ENCODE results near the gene TPX2. TPM values are rescaled to one million over a fixed set of nuclear protein-coding genes. Genes with fewer than 3 reads are reported as not detected.
A peak's percentile ranks its signal among the peaks of the same experiment; 100 is the strongest.
"Not testable (repeated sequence)": the region's sequence is repeated elsewhere in the genome, so short reads cannot be mapped to it uniquely, and the experiment has no call there.

TPX2 gene
- total and polyA plus RNA-seq, 2 donors from 2014 or later: 0.47 to 1.4 TPM

GRCh38 chr20:31826074-31826473 is 87.0 kb downstream of the TPX2 start:
- intact Hi-C loops (cut with DNase I): loop anchor here (10.0 kb wide), 1 partner anchor 129 kb away; the partner anchor contains the start of gene PDRG1
- TF ChIP-seq CTCF (IDR thresholded peaks at IDR 0.05; ENCODE audit: borderline replicate concordance, extremely low read depth, insufficient read depth): no peak
- FAIRE-seq (no peak), DNase-seq (peak in 1 of 5 donors; percentile 4)
- no peak overlapping the region for H3K9ac ChIP-seq (ENCODE audit: low read length in 3 of 3)
- peaks cover 0 to 3% (median 2%) of the 10 kb centered on the region in 3 donors for H3K4me1 ChIP-seq (ENCODE audit: control insufficient read depth in 2 of 3, insufficient read depth in 2 of 3, low read depth in 1 of 3, low read length in 3 of 3)
- H3K36me3 ChIP-seq (ENCODE audit: control insufficient read depth in 2 of 3, insufficient read depth in 3 of 3, low read length in 3 of 3): no peaks in the 10 kb centered on the region
- H3K27ac ChIP-seq (ENCODE audit: low read depth in 2 of 2, low read length in 2 of 2): no peak overlapping the region
- H3K27me3 ChIP-seq (ENCODE audit: control insufficient read depth, insufficient read depth, low read length): no peaks in the 10 kb centered on the region
- no peak overlapping the region for H3K4me3 ChIP-seq (ENCODE audit: low read length in 3 of 3)
- H3K9me3 ChIP-seq (ENCODE audit: control insufficient read depth in 2 of 3, insufficient read depth in 1 of 3, low read length in 3 of 3): no peaks in the 10 kb centered on the region

GRCh38 chr20:31827059-31827458 is 88.0 kb downstream of the TPX2 start:
- FAIRE-seq (no peak), DNase-seq (no peak)
- intact Hi-C loops (cut with DNase I): loop anchor here (10.0 kb wide), 1 partner anchor 128 kb away; the partner anchor contains the start of gene PDRG1
- no peak overlapping the region for H3K27ac ChIP-seq (ENCODE audit: low read depth in 2 of 2, low read length in 2 of 2)
- no peak overlapping the region for H3K9ac ChIP-seq (ENCODE audit: low read length in 3 of 3)
- no peaks in the 10 kb centered on the region for H3K27me3 ChIP-seq (ENCODE audit: control insufficient read depth, insufficient read depth, low read length)
- peaks cover 0 to 3% (median 2%) of the 10 kb centered on the region in 3 donors for H3K4me1 ChIP-seq (ENCODE audit: control insufficient read depth in 2 of 3, insufficient read depth in 2 of 3, low read depth in 1 of 3, low read length in 3 of 3)
- no peaks in the 10 kb centered on the region for H3K9me3 ChIP-seq (ENCODE audit: control insufficient read depth in 2 of 3, insufficient read depth in 1 of 3, low read length in 3 of 3)
- TF ChIP-seq CTCF (IDR thresholded peaks at IDR 0.05; ENCODE audit: borderline replicate concordance, extremely low read depth, insufficient read depth): no peak
- no peak overlapping the region for H3K4me3 ChIP-seq (ENCODE audit: low read length in 3 of 3)
- H3K36me3 ChIP-seq (ENCODE audit: control insufficient read depth in 2 of 3, insufficient read depth in 3 of 3, low read length in 3 of 3): no peaks in the 10 kb centered on the region

- H3K4me3 ChIP-seq (ENCODE audit: low read length in 3 of 3); H3K27ac ChIP-seq (ENCODE audit: low read depth in 2 of 2, low read length in 2 of 2); FAIRE-seq; H3K4me1 ChIP-seq (ENCODE audit: control insufficient read depth in 2 of 3, insufficient read depth in 2 of 3, low read depth in 1 of 3, low read length in 3 of 3); H3K27me3 ChIP-seq (ENCODE audit: control insufficient read depth, insufficient read depth, low read length); H3K9me3 ChIP-seq (ENCODE audit: control insufficient read depth in 2 of 3, insufficient read depth in 1 of 3, low read length in 3 of 3); DNase-seq; H3K9ac ChIP-seq (ENCODE audit: low read length in 3 of 3); H3K36me3 ChIP-seq (ENCODE audit: control insufficient read depth in 2 of 3, insufficient read depth in 3 of 3, low read length in 3 of 3): not testable (repeated sequence)
- intact Hi-C loops (cut with DNase I): loop anchor here (10.0 kb wide), 1 partner anchor 127 kb away; the partner anchor contains the start of gene PDRG1
Measured at GRCh38 chr20:31828016-31828415, 88.9 kb downstream of the TPX2 start.

GRCh38 chr20:31829731-31830130 is 90.6 kb downstream of the TPX2 start:
- H3K9ac ChIP-seq (ENCODE audit: low read length in 3 of 3): no peak overlapping the region
- intact Hi-C loops (cut with DNase I): loop anchor here (10.0 kb wide), 1 partner anchor 125 kb away; the partner anchor contains the start of gene PDRG1
- no peaks in the 10 kb centered on the region for H3K36me3 ChIP-seq (ENCODE audit: control insufficient read depth in 2 of 3, insufficient read depth in 3 of 3, low read length in 3 of 3)
- H3K27ac ChIP-seq (ENCODE audit: low read depth in 2 of 2, low read length in 2 of 2): no peak overlapping the region
- H3K4me3 ChIP-seq (ENCODE audit: low read length in 3 of 3): no peak overlapping the region
- DNase-seq (peak in 1 of 5 donors; percentile 23), FAIRE-seq (no peak)
- TF ChIP-seq CTCF (IDR thresholded peaks at IDR 0.05; ENCODE audit: borderline replicate concordance, extremely low read depth, insufficient read depth): no peak
- H3K9me3 ChIP-seq (ENCODE audit: control insufficient read depth in 2 of 3, insufficient read depth in 1 of 3, low read length in 3 of 3): no peaks in the 10 kb centered on the region
- no peaks in the 10 kb centered on the region for H3K4me1 ChIP-seq (ENCODE audit: control insufficient read depth in 2 of 3, insufficient read depth in 2 of 3, low read depth in 1 of 3, low read length in 3 of 3)
- H3K27me3 ChIP-seq (ENCODE audit: control insufficient read depth, insufficient read depth, low read length): no peaks in the 10 kb centered on the region

All from kidney (tissue), 14 donors.